Measurements from ENCODE around the gene SORL1.

DNA sequence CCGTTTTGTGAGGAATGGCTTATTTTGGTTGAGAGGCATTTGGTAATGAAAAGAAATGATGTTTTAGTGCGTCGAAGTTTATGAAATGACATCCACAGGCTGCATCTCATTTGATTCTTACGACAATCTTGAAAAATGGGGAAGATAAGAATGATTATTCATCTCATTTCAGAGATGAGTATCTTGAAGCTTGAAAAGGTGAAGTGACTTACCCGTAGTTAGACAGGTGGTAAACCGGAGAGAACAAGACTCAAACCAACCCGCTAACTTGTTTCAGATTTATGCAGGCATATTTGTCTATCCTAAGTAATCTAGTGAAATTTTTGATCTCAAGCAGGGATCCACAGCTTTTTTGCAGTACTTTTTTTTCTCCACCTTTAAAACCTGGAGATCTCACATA lies 9.7 kb downstream of the SORL1 start:
- TF ChIP-seq, protein P1, sequence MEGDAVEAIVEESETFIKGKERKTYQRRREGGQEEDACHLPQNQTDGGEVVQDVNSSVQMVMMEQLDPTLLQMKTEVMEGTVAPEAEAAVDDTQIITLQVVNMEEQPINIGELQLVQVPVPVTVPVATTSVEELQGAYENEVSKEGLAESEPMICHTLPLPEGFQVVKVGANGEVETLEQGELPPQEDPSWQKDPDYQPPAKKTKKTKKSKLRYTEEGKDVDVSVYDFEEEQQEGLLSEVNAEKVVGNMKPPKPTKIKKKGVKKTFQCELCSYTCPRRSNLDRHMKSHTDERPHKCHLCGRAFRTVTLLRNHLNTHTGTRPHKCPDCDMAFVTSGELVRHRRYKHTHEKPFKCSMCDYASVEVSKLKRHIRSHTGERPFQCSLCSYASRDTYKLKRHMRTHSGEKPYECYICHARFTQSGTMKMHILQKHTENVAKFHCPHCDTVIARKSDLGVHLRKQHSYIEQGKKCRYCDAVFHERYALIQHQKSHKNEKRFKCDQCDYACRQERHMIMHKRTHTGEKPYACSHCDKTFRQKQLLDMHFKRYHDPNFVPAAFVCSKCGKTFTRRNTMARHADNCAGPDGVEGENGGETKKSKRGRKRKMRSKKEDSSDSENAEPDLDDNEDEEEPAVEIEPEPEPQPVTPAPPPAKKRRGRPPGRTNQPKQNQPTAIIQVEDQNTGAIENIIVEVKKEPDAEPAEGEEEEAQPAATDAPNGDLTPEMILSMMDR (conservative IDR thresholded peaks at IDR 0.05; ENCODE audit: low read length) = no peak
- TF ChIP-seq EZH2phosphoT487 (IDR thresholded peaks at IDR 0.05; ENCODE audit: borderline replicate concordance) = no peak

All from Loucy (cell line).